ENCODE results near the gene LRCOL1.
A peak's percentile ranks its signal among the peaks of the same experiment; 100 is the strongest.

Gene LRCOL1

GRCh38 chr12:132618683-132619043, 8.3 kb upstream of the LRCOL1 start, which contains the start of gene P2RX2:
Gene P2RX2 (plus strand): TSS chr12:132618776. CDS start chr12:132618817, 41 bp downstream.
- DNase-seq = no peak

- DNase-seq = no peak
Measured at GRCh38 chr12:132617822-132618682, 7.7 kb upstream of the LRCOL1 start.

- no peak for DNase-seq
Measured at GRCh38 chr12:132617135-132617701, 6.8 kb upstream of the LRCOL1 start.

GRCh38 chr12:132615579-132616038, 5.2 kb upstream of the LRCOL1 start:
- DNase-seq = no peak

- peak; percentile 57 for DNase-seq
Measured at GRCh38 chr12:132614861-132615578, 4.6 kb upstream of the LRCOL1 start.

GRCh38 chr12:132614029-132614428, 3.6 kb upstream of the LRCOL1 start:
- DNase-seq = no peak

- no peak for DNase-seq
Measured at GRCh38 chr12:132611620-132612019, 1.2 kb upstream of the LRCOL1 start.

- DNase-seq = no peak
Measured at GRCh38 chr12:132610866-132611602, 652 bp upstream of the LRCOL1 start.

- no peak for DNase-seq
Measured at GRCh38 chr12:132608231-132609171, 1.9 kb downstream of the LRCOL1 start.

GRCh38 chr12:132606927-132607326, 3.5 kb downstream of the LRCOL1 start:
- DNase-seq = no peak

GRCh38 chr12:132606466-132606865, 3.9 kb downstream of the LRCOL1 start:
- DNase-seq = no peak

- DNase-seq = no peak
Measured at GRCh38 chr12:132605892-132606291, 4.5 kb downstream of the LRCOL1 start.

- no peak for DNase-seq
Measured at GRCh38 chr12:132604668-132605441, 5.5 kb downstream of the LRCOL1 start.

GRCh38 chr12:132604151-132604618, 6.2 kb downstream of the LRCOL1 start:
- no peak for DNase-seq

- DNase-seq = no peak
Measured at GRCh38 chr12:132603240-132604150, 6.9 kb downstream of the LRCOL1 start.

GRCh38 chr12:132602572-132603239, 7.7 kb downstream of the LRCOL1 start:
- DNase-seq = no peak

GRCh38 chr12:132601171-132601883, 9.1 kb downstream of the LRCOL1 start:
- DNase-seq = no peak

Data from NCI-H1048 (cell line).